GM18909 (cell line): ENCODE data around the gene IRGC.

ENCODE experiments used
- ATAC-seq: cut with Tn5 transposase; IDR thresholded peaks from one replicate; pipeline ENCODE4 v1.9.1; 2021; ENCODE audit warnings: mild to moderate bottlenecking; ENCODE audit not compliant: unreplicated experiment, poor library complexity

Gene IRGC

GRCh38 chr19:43690890-43691289 is 25.0 kb upstream of the IRGC start:
- ATAC-seq: no peak

DNA sequence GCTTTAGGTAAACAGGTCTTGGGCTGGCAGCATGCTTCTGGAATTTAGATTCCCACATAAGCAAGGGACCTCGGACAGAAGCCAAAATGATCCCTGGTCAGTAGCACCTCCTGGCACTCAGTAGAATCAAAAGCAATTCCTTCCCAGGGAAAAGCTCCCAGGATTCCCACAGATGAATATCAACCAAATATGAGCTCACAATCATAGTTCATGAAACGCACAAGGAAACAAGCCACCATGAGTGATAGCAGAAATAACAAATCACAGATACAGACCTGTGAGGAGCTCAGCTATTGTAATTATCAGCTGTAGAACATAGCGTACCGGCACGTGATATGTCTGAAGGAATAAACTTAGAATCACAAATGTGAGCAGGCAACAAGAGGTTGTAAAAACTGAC is 24.1 kb upstream of the IRGC start:
- no peak for ATAC-seq

DNA sequence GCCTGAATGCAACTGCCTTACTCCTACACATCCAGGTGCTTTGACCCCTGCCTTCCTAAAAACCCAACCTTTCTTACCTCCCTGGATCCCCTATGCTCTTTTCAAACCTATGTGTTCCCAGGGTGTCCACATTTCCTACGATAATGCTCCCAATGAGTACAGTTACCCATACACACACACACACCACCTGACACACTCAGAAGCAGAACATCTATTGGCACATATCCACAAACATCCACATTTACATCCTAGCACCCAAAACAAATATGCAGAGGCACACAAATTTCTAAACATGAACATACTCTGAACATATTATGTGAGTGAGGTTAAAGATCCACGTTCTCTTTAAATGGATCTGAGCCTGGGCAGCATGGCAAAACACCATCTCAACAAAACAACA is 23.5 kb upstream of the IRGC start:
- ATAC-seq: no peak

DNA sequence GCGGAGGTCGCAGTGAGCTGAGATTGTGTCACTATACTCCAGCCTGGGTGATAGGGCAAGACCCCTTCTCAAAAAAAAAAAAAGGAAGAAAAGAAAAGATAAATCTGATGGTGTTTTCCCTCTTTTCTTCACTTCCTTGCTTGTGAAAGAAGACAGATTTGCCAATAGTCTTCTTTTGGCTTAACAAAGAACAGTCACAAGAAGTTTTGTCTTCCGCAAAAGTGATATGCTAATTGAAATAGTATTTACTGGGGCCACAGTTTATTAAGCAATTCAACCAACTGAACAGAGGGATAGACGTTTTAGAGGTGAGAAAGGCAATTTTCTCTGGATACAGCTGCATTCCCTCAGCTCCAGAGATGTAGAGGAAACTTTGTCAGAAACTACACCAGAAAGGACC is 23.0 kb upstream of the IRGC start:
- no peak for ATAC-seq

DNA sequence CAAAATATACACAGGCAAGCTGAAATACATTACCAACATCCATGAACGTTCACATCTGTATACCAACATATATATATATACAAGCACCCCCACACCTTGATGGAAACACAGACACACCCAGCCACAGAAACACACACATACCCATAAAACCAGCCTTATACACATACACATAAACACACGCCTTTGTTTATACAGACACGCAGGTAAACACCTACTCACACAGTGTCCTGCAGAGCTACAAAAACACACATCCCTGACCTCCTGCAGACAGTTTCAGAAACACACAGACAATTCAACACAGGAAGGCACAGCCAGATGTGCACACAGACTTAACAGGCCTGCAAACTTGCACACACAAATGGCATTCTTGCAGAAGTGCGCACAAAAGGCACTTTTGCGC is 21.3 kb upstream of the IRGC start:
- no peak for ATAC-seq

- ATAC-seq: no peak
Measured at GRCh38 chr19:43695985-43696704, 19.7 kb upstream of the IRGC start.

DNA sequence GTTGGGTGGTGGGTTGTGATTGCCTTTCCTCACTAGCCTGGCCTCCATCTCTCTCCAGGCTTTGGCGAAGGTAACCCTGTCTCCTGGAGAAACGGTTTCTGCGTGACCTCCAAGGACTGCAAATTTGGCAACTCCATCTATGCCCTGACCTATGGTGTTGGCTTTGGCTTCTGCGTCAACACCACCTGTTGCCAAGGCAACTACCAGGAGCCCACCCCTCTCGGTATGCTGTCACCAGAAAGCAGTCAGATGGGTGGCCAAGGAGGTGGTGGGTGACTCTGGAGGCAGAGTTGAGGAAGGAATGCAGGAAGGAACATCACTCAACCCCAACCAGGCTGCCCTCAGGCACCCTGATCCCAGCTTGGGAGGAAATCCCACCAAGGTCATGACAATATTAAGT is 18.6 kb upstream of the IRGC start:
- no peak for ATAC-seq

DNA sequence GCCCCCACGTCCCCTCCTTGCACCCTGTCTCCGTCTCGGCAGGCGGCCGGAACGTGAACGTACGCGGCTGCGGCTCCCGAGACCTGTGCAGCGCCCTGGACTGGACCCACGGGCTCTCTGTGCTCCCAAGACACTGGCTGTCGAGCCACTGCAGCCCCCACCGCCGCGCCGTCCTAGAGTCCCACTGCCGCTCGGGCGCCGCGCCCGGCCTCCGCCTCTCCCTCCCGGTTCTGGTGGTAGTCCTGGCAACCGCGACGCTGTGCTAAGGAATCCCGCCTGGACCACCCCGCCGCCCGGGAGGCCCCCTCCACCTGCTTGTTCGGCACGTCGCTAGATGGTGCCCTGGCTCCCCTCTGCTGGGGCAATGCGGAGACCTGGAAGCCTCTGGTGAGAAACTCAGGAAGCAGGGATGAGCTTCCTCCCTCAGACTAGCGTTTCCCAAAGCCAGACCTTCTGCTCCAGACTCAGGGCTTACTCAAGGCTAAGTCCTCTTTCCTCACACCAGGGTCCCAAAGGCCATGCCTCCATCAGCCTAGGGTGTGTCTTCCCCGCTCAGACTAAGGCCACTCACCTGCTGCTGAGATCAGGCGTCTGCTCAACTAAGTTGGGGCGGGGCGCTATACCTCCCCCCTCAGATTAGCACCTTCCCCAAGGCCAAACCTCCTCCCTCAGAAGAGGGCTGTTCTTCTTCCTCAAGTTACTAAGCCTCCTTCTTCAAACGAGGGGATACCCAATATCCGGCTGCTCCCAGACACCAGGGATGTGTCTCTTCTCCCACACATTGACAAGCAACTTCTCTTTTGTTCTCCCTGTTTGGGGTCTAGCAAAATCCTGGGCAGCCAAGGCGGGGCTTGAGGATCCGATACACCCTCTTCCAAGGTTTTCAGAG is 16.1 kb upstream of the IRGC start:
- no peak for ATAC-seq

DNA sequence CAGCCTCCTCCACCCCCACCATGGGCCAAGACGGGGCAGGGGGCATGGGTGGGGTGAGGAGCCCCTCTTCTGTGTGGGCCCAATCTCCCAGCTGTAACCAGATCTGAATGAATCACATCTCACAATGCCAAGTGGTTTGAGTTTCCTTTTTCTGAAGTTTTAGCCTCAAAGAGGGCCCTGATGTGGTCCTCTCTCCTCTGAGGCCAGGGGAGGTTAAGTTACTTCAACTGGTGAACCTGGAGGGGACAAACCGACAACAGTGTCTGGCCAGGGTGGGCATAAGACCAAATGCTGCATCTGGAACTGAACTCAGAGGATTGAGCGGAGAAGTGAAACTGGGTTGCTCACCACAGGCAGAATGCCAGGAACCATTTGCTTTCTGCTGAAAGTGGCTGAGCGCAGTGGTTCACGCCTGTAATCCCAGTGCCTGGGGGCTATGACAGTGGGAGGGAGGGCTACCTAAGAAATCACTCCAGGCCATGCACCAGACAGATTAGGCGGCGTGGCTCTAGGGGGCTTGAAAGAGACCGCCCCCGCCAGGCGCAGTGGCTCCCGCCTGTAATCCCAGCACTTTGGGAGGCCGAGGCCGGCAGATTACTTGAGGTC is 15.4 kb upstream of the IRGC start:
- no peak for ATAC-seq

- ATAC-seq: no peak
Measured at GRCh38 chr19:43704002-43704705, 11.7 kb upstream of the IRGC start.

DNA sequence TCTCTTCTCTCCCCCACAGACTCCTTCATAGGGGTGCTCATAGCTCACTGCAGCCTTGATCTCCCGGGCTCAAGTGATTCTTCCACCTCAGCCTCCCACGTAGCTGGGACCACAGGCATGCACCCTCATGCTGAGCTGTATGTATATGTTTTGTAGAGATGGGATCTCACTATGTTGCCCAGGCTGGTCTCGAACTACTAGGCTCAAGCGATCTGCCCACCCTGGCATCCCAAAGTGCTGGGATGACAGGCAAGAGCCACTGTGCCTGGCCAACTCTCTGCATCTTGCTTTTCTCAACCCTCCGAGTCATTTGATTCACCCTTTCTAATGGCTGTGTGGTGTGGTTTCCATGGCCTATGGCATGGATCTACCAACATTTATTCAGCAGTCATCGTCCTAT is 10.1 kb upstream of the IRGC start:
- no peak for ATAC-seq

DNA sequence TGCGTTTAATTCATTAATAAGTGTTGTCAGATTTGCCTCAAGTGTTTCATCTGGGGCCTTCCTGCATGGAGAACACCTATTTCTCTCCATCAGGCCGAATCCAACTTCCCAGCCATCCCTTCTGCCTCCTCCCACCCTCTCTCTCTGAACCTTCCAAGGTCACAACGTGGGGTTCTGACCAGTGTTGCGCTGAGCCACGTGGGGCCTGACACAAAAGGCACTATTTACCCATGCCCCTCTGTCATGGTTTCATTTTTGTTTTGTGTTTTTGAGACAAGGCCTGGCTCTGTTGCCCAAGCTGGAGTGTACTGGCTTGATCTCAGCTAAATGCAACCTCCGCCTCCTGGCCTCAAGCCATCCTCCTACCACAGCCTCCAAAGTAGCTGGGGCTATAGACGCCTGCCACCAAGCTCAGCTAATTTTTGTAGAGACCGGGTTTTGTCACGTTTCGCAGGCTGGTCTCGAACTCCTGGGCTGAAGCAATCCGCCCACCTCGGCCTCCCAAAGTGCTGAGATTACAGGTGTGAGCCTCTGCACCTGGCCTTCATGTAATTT is 8.6 kb upstream of the IRGC start:
- ATAC-seq: no peak

DNA sequence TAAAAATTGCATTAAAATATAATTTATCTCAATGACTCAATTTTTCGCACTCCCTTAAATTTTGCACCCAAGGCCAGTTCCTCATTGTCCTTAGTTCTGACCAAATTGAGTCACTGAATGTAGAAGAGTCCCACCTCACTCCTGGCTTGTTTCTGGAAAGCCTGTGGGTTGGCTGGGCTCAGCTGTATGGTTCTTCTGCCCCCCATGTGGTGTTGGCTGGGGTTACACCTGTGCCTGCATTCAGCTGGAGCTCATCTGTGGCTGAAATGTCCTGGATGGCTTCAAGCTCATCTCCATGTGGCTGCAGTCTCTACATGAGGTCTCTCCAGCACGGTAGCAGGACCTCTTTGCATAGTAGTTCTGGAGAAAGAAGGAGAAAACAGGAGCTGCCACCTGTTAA is 7.2 kb upstream of the IRGC start:
- no peak for ATAC-seq

- no peak for ATAC-seq
Measured at GRCh38 chr19:43711751-43712355, 4.0 kb upstream of the IRGC start.

DNA sequence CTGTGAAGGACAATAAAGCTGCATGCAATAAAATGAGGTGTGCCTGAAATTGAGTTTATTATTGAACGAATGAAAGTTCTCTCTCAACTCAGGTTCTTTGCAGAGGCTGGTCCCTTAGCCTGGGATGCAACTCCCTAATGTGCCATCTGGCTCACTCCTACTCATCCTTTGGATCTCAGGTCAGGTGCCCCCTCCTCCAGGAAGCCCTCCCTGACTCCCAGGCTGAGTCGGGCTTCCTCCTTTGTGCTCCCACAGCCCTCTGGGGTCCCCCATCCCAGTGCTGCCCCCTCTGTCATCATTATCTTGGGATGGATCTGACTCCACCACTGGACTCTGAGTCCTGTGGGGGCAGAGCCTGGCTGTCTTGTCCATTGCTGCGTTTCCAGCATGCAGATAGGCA is 2.7 kb upstream of the IRGC start:
- ATAC-seq: no peak

GRCh38 chr19:43718627-43719377 is 2.9 kb downstream of the IRGC start:
- no peak for ATAC-seq

DNA sequence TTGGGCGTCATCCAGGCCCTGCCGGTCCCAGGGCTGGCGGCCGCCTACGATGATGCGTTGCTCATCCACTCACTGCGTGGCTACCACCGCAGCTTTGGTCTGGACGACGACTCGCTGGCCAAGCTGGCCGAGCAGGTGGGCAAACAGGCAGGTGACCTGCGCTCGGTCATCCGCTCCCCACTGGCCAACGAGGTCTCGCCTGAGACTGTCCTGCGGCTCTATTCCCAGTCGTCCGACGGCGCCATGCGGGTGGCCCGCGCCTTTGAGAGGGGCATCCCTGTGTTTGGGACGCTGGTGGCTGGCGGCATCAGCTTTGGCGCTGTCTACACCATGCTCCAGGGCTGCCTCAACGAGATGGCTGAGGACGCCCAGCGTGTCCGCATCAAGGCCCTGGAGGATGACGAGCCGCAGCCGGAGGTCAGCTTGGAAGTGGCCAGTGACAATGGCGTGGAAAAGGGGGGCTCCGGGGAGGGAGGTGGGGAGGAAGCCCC is 3.5 kb downstream of the IRGC start:
- no peak for ATAC-seq

GRCh38 chr19:43719918-43720317 is 4.0 kb downstream of the IRGC start:
- ATAC-seq: no peak

DNA sequence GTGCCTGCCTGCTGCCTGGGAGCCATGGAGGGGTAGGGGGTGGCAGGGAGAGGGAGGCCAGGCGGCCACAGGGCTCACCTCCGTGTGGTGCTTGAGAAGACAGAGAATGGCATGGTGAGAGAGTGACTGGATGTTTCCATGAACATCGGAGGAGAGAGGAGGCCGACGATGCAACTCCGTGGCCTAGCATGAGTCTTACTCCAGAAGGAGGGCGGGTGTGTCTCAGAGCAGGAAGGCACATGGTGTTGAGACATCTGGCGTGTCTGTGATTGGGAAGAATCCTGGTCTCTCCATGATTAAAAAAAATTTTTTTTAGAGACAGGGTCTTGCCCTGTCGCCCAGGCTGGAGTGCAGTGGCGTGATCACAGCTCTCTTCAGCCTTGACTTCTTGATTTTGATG is 5.1 kb downstream of the IRGC start:
- no peak for ATAC-seq
